ENCODE results near the gene HOXC6. TPM values are rescaled to one million over a fixed set of nuclear protein-coding genes. Genes with fewer than 3 reads are reported as not detected.

HOXC6 gene
- not detected for total RNA-seq

- intact Hi-C loops (cut with micrococcal nuclease) = loop anchor here (5.0 kb wide), 1 partner anchor 41 kb away; the partner anchor contains the start of gene HOXC10
- ATAC-seq = no peak
- no peak within 1 kb of the TSS for H3K27ac Mint-ChIP-seq
- ChIA-PET POLR2A (no interaction called here), CTCF (interaction anchor here (1.3 to 1.8 kb wide), 2 partner anchors 13 to 23 kb away, joined by 3 to 6 read pairs; no protein-coding TSS in a partner anchor)
- no peaks in the 10 kb centered on the region for H3K36me3 Mint-ChIP-seq (ENCODE audit: low read depth)
- peaks cover 17% of the 10 kb centered on the region for H3K4me1 Mint-ChIP-seq (ENCODE audit: low read depth)
- no peak for DNase-seq
- TF ChIP-seq CTCF (IDR thresholded peaks at IDR 0.05) = no peak
- no peaks in the 10 kb centered on the region for H3K9me3 Mint-ChIP-seq
- peaks cover 73% of the 10 kb centered on the region for H3K27me3 Mint-ChIP-seq
- no peak within 1 kb of the TSS for H3K4me3 Mint-ChIP-seq
These were observed at the start of gene HOXC6 for GRCh38 chr12:54028314-54029201. Gene HOXC6 (plus strand): TSS chr12:54028440. CDS start chr12:54028522, 82 bp downstream.

- intact Hi-C loops (cut with micrococcal nuclease) = no loop called here
- CTCF ChIA-PET = interaction anchor here (2.3 kb wide), 1 partner anchor 13 kb away, joined by 5 read pairs; no protein-coding TSS in a partner anchor
- POLR2A ChIA-PET = no interaction called here
- Mint-ChIP-seq H3K36me3 (ENCODE audit: low read depth) (no peaks in the 10 kb centered on the region), H3K4me3 (no peak overlapping the region), H3K9me3 (no peaks in the 10 kb centered on the region), H3K4me1 (ENCODE audit: low read depth) (peaks cover 14% of the 10 kb centered on the region), H3K27ac (no peak overlapping the region), H3K27me3 (peaks cover 84% of the 10 kb centered on the region)
- no peak for TF ChIP-seq CTCF (IDR thresholded peaks at IDR 0.05)
- no peak for ATAC-seq
- DNase-seq = no peak
These were observed 49.5 kb upstream of the HOXC6 start for GRCh38 chr12:53978477-53979356.

- intact Hi-C loops (cut with micrococcal nuclease) = no loop called here
- CTCF ChIA-PET = interaction anchor here (0.5 to 2.7 kb wide), 5 partner anchors 25 to 278 kb away, joined by 3 to 10 read pairs (median 4); no protein-coding TSS in a partner anchor
These were observed 48.0 kb upstream of the HOXC6 start for GRCh38 chr12:53980104-53980801.

More at GRCh38 chr12:53980104-53980801, 48.0 kb upstream of the HOXC6 start:
- Mint-ChIP-seq H3K36me3 (ENCODE audit: low read depth) (no peaks in the 10 kb centered on the region), H3K27ac (no peak overlapping the region), H3K4me3 (no peak overlapping the region), H3K4me1 (ENCODE audit: low read depth) (peaks cover 13% of the 10 kb centered on the region), H3K27me3 (peaks cover 87% of the 10 kb centered on the region), H3K9me3 (no peaks in the 10 kb centered on the region)
- TF ChIP-seq CTCF (IDR thresholded peaks at IDR 0.05) = peak; percentile 41
- DNase-seq (no peak), ATAC-seq (no peak)
- POLR2A ChIA-PET = no interaction called here
